CD4-positive, CD25-positive, alpha-beta regulatory T cell (primary cell): ENCODE measurements around the gene GIPC1. TPM values are rescaled to one million over a fixed set of nuclear protein-coding genes. Genes with fewer than 3 reads are reported as not detected.

ENCODE experiments used
- ATAC-seq, 2 donors: fragments of 150-1000 bp; cut with Tn5 transposase; one replicate each; pipeline ENCODE4 v1.10.0; 2021; ENCODE audit warnings: low read depth in 2 of 2, moderate number of reproducible peaks in 2 of 2, moderate library complexity in 1 of 2
- DNase-seq, 3 donors: peaks; one replicate each; pipeline versions ENCODE4 v3.0.0 to v3.0.0-alpha.2; 2012 to 2022; ENCODE audit warnings: mixed read lengths in 1 of 3
- H3K27ac ChIP-seq: one replicate; pipeline ENCODE4 v1.7.0; 2013; ENCODE audit warnings: mild to moderate bottlenecking, low read length; ENCODE audit not compliant: insufficient read depth, poor library complexity, severe bottlenecking
- H3K27me3 ChIP-seq: one replicate; pipeline ENCODE4 v1.7.0; 2013; ENCODE audit warnings: low read length; ENCODE audit not compliant: control insufficient read depth, insufficient read depth
- H3K36me3 ChIP-seq: one replicate; pipeline ENCODE4 v1.7.0; 2013; ENCODE audit warnings: mild to moderate bottlenecking, low read length, moderate library complexity; ENCODE audit not compliant: control insufficient read depth, insufficient read depth
- H3K4me1 ChIP-seq: 2 replicates; pipeline ENCODE4 v1.7.0; 2013; ENCODE audit warnings: mild to moderate bottlenecking, low read length; ENCODE audit not compliant: insufficient read depth, control insufficient read depth, poor library complexity, severe bottlenecking
- H3K4me3 ChIP-seq: one replicate; pipeline ENCODE4 v1.7.0; 2013; ENCODE audit warnings: low read depth, mild to moderate bottlenecking, low read length, moderate library complexity
- H3K9me3 ChIP-seq, 2 experiments: 1 replicate in 1 of 2; 2 replicates in 1 of 2; pipeline ENCODE4 v1.7.0; 2013; ENCODE audit warnings: low read length in 2 of 2, mild to moderate bottlenecking in 1 of 2, moderate library complexity in 1 of 2; ENCODE audit not compliant: control insufficient read depth in 2 of 2
- H3K27ac Mint-ChIP-seq, 3 donors: one replicate each; pipeline ENCODE4 v1.8.0; 2020 to 2022; ENCODE audit warnings: mild to moderate bottlenecking in 3 of 3, mixed read lengths in 3 of 3, moderate library complexity in 2 of 3
- H3K27me3 Mint-ChIP-seq: one replicate; pipeline ENCODE4 v1.8.0; 2022; ENCODE audit warnings: mild to moderate bottlenecking, mixed read lengths
- H3K36me3 Mint-ChIP-seq: one replicate; pipeline ENCODE4 v1.8.0; 2020; ENCODE audit warnings: mixed read lengths
- H3K4me1 Mint-ChIP-seq, 4 donors: one replicate each; pipeline ENCODE4 v1.8.0; 2020 to 2022; ENCODE audit warnings: mixed read lengths in 4 of 4, mild to moderate bottlenecking in 1 of 4
- H3K4me3 Mint-ChIP-seq, 4 donors: one replicate each; pipeline ENCODE4 v1.8.0; 2020 to 2022; ENCODE audit warnings: mild to moderate bottlenecking in 4 of 4, mixed read lengths in 4 of 4, moderate library complexity in 3 of 4
- H3K9me3 Mint-ChIP-seq, 7 donors: one replicate each; pipeline ENCODE4 v1.8.0; 2020 to 2022; ENCODE audit warnings: mixed read lengths in 7 of 7, mild to moderate bottlenecking in 3 of 7, moderate library complexity in 2 of 7
- polyA plus RNA-seq, 4 donors: library from polyadenylated mRNA; unstranded; fragments of 300-500 nt; fragmentation: Illumina TruSeq; gene quantifications; one replicate each; pipeline ENCODE4 v1.2.3, GENCODE V29; 2021
- total RNA-seq: library from RNA; stranded (reverse); gene quantifications from one replicate; pipeline ENCODE4 v1.2.3, GENCODE V29; 2022

Gene GIPC1
- total and polyA plus RNA-seq, 5 donors from 2014 or later, result 37.5 to 62.0 (median 50.7) TPM

DNA sequence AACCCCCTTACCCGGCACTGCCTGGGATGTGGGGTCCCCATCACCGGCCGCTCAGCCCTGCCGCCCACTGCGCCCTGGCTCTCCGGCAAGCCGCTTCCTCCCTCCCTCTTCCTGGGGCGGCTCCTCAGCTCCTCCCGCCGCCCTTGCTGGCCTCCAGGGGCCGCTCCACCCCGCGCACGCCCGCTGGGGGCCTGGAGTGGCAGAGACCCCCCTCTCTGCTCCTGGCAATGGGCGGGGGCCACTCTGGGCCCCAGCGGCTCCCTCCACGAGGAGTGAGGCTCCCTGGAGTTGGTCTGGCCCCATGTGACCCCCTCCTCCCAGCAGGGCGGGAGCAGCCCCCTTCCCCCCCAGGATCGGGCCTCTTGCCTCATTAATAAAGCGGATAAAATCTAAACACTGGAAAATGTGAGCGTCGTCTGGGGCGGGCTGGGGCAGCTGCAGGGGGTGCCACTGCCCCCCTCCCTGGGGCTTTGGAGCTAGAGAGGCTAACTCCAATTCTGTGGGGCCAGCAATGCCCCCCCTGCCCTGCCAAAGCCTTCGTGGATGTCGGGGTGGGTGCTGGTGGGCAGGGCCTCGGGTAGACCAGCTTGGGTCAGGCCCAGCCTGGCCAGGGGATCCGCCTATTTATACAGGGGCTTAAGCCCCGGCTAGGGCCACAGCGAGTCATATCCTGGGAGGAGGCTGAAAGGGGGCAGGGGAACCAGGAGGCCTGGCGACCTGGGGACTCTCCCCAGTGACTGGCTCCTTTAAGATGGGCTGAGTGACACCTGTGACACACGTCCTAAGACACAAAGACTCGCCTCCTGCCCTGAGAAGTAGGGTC lies 20.5 kb downstream of the GIPC1 start, which contains the start of gene PTGER1:
TSS of gene PTGER1 (minus strand) at position 104 of the 823 bp plus-strand sequence. CDS start 1,034 bp downstream, outside the sequence.
- Histone ChIP-seq H3K36me3 (peaks cover 10% of the 10 kb centered on the region), H3K27ac (no peak within 1 kb of the TSS), H3K4me3 (no peak within 1 kb of the TSS), H3K4me1 (peaks cover 44% of the 10 kb centered on the region), H3K27me3 (peaks cover 2% of the 10 kb centered on the region), H3K9me3 (no peaks in the 10 kb centered on the region)
- peak within 1 kb of the TSS in 3 of 4 donors; percentile 48 to 79 (median 77) for H3K4me3 Mint-ChIP-seq
- peaks cover 0 to 30% (median 9%) of the 10 kb centered on the region in 4 donors for H3K4me1 Mint-ChIP-seq
- DNase-seq (peak in 1 of 3 donors; percentile 47), ATAC-seq (peak in 1 of 2 donors; percentile 21)
- H3K27ac Mint-ChIP-seq, result peak within 1 kb of the TSS in 1 of 3 donors; percentile 83
- H3K9me3 Mint-ChIP-seq, result no peaks in the 10 kb centered on the region
- peaks cover 4% of the 10 kb centered on the region for H3K36me3 Mint-ChIP-seq
- H3K27me3 Mint-ChIP-seq, result peaks cover 28% of the 10 kb centered on the region

DNA sequence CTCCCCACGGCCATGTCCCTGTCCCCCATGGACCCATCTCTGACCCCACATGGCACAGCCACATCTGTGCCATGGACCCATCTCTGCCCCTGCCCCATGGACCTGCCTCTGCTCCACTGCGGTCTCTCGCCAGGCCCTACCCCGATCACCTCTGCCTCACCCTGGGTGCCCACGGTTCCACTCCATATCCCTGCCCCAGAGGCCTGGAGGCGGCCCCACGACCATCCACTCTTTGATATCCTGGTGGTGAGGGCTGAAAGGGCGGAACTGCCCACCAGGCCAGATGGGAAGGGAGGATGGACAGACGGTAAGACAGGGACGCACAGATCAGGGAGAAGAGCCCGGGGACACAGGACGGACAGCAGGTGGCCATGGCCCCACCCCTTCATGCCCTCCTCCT lies 21.1 kb downstream of the GIPC1 start:
- Mint-ChIP-seq H3K27ac (peak overlapping the region in 1 of 3 donors; percentile 83), H3K4me3 (peak overlapping the region in 3 of 4 donors; percentile 48 to 79 (median 59)), H3K9me3 (no peaks in the 10 kb centered on the region), H3K36me3 (peaks cover 4% of the 10 kb centered on the region), H3K27me3 (peaks cover 28% of the 10 kb centered on the region), H3K4me1 (peaks cover 0 to 30% (median 9%) of the 10 kb centered on the region in 4 donors)
- Histone ChIP-seq H3K27ac (no peak overlapping the region), H3K36me3 (peaks cover 15% of the 10 kb centered on the region), H3K27me3 (peaks cover 2% of the 10 kb centered on the region), H3K4me1 (peaks cover 37% of the 10 kb centered on the region), H3K4me3 (no peak overlapping the region), H3K9me3 (no peaks in the 10 kb centered on the region)
- no peak for ATAC-seq
- no peak for DNase-seq

DNA sequence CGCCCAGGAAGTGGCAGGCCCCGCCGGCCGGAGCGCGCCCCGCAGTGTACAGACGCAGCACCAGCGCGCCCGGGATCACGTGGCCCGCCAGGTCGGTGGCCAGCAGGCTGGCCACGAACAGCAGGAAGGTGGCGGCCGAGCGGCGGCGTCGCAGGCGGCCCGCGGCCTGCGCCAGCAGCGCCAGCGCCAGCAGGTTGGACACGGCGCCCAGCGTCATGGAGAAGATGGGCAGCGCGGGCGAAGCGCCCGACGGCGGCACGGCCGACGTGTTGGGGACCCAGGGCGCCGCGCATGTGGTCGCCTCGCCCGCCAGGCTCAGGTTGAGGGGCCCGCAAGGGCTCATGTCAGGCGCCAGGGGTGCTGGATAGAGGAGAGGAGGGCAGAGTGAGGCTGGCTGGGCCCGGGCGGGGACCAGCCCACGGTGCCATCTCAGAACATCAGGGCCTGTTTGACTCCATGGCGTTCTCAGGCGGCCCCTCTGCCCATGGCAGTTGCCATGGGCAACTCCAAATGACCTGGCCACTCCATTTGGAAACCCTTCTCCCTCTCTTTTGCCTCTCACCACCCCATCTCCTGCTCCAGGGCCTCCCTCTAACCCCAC lies 21.8 kb downstream of the GIPC1 start:
- Mint-ChIP-seq H3K9me3 (no peaks in the 10 kb centered on the region), H3K27ac (peak overlapping the region in 1 of 3 donors; percentile 43), H3K36me3 (peaks cover 4% of the 10 kb centered on the region), H3K4me3 (peak overlapping the region in 3 of 4 donors; percentile 48 to 79 (median 59)), H3K27me3 (peaks cover 28% of the 10 kb centered on the region), H3K4me1 (peaks cover 0 to 30% (median 9%) of the 10 kb centered on the region in 4 donors)
- ATAC-seq, result no peak
- H3K27me3 ChIP-seq, result peaks cover 2% of the 10 kb centered on the region
- no peaks in the 10 kb centered on the region for H3K9me3 ChIP-seq
- peaks cover 37% of the 10 kb centered on the region for H3K4me1 ChIP-seq
- no peak overlapping the region for H3K4me3 ChIP-seq
- no peak for DNase-seq
- no peak overlapping the region for H3K27ac ChIP-seq
- H3K36me3 ChIP-seq, result peaks cover 21% of the 10 kb centered on the region

DNA sequence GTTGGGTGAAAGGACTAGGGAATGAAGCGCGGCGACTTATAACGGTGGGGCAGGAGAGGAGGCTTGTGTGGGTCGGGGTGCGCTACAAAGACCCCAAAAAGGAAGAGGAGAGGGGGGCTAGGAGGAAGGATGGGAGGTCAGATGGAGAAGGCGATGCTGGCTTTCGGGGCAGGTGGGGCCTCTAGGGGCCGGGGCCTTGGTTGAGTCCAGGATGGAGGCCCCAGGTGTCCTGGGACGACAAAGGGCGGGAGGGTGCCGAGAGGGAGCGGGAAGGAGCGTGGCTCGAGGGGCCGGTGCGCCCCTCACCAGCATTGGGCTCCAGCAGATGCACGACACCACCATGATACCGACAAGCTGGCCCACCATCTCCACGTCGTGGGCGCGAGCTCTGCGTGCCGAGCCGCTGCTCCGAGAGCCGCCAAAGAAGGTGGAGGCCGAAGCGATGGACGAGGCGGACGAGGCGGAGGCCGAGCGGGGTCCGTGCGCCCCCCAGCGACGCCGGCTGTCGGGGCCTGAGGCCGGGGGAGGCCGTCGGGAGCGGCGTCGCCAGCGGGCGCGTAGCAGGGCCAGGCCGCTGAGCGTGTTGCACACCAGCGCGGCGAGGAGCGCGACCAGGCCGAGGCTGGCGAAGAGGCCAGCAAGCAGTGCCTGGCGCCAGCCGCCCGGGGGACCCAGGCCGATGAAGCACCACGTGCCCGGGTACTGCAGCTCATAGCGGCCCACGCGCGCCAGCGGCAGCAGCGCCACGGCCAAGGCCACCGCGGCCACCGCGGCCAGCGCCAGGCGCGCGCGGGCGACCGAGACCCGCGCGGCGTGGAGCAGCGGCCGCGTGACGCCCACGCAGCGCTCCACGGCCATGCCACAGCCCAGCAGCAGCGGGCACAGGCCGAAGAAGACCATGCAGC lies 22.6 kb downstream of the GIPC1 start:
- Histone ChIP-seq H3K27ac (no peak overlapping the region), H3K4me3 (no peak overlapping the region), H3K4me1 (peaks cover 37% of the 10 kb centered on the region), H3K36me3 (peaks cover 21% of the 10 kb centered on the region), H3K9me3 (no peaks in the 10 kb centered on the region), H3K27me3 (peaks cover 2% of the 10 kb centered on the region)
- Mint-ChIP-seq H3K4me1 (peaks cover 0 to 30% (median 9%) of the 10 kb centered on the region in 4 donors), H3K4me3 (peak overlapping the region in 3 of 4 donors; percentile 9 to 72 (median 33)), H3K36me3 (peaks cover 8% of the 10 kb centered on the region), H3K27me3 (peaks cover 28% of the 10 kb centered on the region), H3K9me3 (no peaks in the 10 kb centered on the region), H3K27ac (peak overlapping the region in 1 of 3 donors; percentile 76)
- no peak for DNase-seq
- ATAC-seq, result no peak

DNA sequence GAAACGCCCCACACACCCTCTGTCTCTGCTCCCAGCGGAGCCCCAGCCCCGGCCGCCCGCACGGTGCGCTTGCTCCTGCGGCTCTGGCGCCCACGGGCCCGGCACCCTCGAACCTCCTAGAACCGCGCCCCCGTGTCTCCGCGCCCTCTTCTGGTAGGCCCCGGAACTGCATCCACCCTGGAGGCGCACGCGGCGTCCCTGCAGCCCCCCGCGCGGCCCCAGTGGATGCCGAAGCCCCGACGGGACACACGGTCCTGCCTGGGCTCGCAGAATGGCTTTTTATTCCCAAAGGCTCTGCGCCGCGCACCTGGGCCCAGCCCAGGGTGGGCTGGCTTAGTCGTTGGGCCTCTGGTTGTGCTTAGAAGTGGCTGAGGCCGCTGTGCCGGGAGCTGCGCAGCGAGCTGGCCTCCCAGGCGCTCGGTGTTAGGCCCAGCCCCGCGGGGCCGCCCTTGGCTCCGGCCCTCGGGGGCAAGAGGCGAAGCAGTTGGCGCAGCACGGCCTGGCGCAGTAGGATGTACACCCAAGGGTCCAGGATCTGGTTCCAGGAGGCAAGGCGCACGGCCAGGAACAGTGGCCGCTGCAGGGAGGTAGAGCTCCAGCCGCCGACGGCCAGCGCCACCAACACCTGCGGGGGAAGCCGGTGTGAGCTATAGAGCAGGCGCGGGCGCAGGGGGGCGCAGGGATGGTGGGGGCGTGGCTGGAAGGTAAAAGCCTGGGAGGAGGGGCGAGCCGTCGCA lies 23.6 kb downstream of the GIPC1 start:
- H3K27me3 ChIP-seq, result peaks cover 2% of the 10 kb centered on the region
- no peak overlapping the region for H3K27ac ChIP-seq
- no peaks in the 10 kb centered on the region for H3K9me3 ChIP-seq
- H3K4me3 ChIP-seq, result no peak overlapping the region
- H3K4me1 ChIP-seq, result peaks cover 37% of the 10 kb centered on the region
- peak overlapping the region in 3 of 4 donors; percentile 22 to 73 (median 72) for H3K4me3 Mint-ChIP-seq
- peaks cover 28% of the 10 kb centered on the region for H3K27me3 Mint-ChIP-seq
- ATAC-seq, result peak; percentile 73 to 83
- DNase-seq, result peak; percentile 67 to 83 (median 75)
- H3K27ac Mint-ChIP-seq, result no peak overlapping the region
- peaks cover 0 to 30% (median 9%) of the 10 kb centered on the region in 4 donors for H3K4me1 Mint-ChIP-seq
- H3K9me3 Mint-ChIP-seq, result no peaks in the 10 kb centered on the region
- H3K36me3 Mint-ChIP-seq, result peaks cover 8% of the 10 kb centered on the region
- peaks cover 26% of the 10 kb centered on the region for H3K36me3 ChIP-seq

DNA sequence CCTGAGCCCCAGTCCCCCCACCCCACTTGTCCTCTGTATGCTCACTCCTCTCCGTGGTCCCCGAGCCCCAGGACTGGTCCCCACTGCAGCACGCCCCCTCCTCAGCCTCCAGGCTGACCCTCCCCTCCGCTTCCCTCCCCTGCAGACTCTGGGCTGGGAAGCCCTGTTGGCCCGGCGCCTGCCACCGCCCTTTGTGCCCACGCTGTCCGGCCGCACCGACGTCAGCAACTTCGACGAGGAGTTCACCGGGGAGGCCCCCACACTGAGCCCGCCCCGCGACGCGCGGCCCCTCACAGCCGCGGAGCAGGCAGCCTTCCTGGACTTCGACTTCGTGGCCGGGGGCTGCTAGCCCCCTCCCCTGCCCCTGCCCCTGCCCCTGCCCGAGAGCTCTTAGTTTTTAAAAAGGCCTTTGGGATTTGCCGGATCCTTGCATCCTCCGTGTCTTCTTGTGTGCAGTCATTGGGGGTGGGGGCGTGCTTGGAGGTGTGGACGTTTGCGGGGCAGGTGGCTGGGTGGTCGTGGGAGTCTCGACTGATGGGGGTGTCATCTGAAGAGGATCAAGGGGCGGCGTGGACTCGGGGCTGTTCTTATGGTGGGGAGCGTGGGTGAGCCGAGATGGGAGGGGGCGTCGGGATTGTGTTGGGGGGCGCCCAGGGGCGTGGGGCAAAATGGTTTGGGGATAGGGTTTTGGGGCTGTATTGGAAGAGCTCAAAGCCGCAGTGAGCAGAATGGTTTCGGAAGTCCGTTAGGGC lies 24.3 kb downstream of the GIPC1 start:
- DNase-seq, result no peak
- no peak overlapping the region for H3K4me3 ChIP-seq
- H3K9me3 Mint-ChIP-seq, result no peaks in the 10 kb centered on the region
- ATAC-seq, result no peak
- H3K36me3 ChIP-seq, result peaks cover 29% of the 10 kb centered on the region
- H3K4me1 Mint-ChIP-seq, result peaks cover 0 to 28% (median 7%) of the 10 kb centered on the region in 4 donors
- peaks cover 25% of the 10 kb centered on the region for H3K27me3 Mint-ChIP-seq
- peak overlapping the region in 1 of 4 donors; percentile 22 for H3K4me3 Mint-ChIP-seq
- peak overlapping the region in 1 of 3 donors; percentile 56 for H3K27ac Mint-ChIP-seq
- H3K27me3 ChIP-seq, result peaks cover 2% of the 10 kb centered on the region
- no peaks in the 10 kb centered on the region for H3K9me3 ChIP-seq
- H3K27ac ChIP-seq, result no peak overlapping the region
- peaks cover 6% of the 10 kb centered on the region for H3K36me3 Mint-ChIP-seq
- H3K4me1 ChIP-seq, result peaks cover 37% of the 10 kb centered on the region
